Kidney (tissue), 14 donors: ENCODE measurements around the gene SMAD6. TPM values are rescaled to one million over a fixed set of nuclear protein-coding genes. Genes with fewer than 3 reads are reported as not detected.

Source experiments
- DNase-seq, 5 donors: peaks; one replicate each; pipeline ENCODE4 v3.0.0-alpha.2; 2013 to 2020
- FAIRE-seq: peaks from 2 replicates; lab custom pipeline; 2012; peaks lifted over from hg19 to GRCh38; lab: Jason Lieb, UNC
- H3K27ac ChIP-seq, 2 donors: one replicate each; pipeline ENCODE4 v1.7.0; 2013; ENCODE audit warnings: low read depth in 2 of 2, low read length in 2 of 2, inconsistent platforms in 1 of 2
- H3K27me3 ChIP-seq: one replicate; pipeline ENCODE4 v1.7.1; 2013; ENCODE audit warnings: low read length, inconsistent platforms; ENCODE audit not compliant: control insufficient read depth, insufficient read depth
- H3K36me3 ChIP-seq, 3 donors: one replicate each; pipeline versions ENCODE4 v1.7.0 to v1.7.1; 2013; ENCODE audit warnings: low read length in 3 of 3, control low read depth in 1 of 3, inconsistent platforms in 1 of 3; ENCODE audit not compliant: insufficient read depth in 3 of 3, control insufficient read depth in 2 of 3
- H3K4me1 ChIP-seq, 3 donors: one replicate each; pipeline versions ENCODE4 v1.7.0 to v1.7.1; 2013; ENCODE audit warnings: low read length in 3 of 3, inconsistent platforms in 1 of 3, low read depth in 1 of 3; ENCODE audit not compliant: control insufficient read depth in 2 of 3, insufficient read depth in 2 of 3
- H3K4me3 ChIP-seq, 3 donors: one replicate each; pipeline versions ENCODE4 v1.7.0 to v1.8.1; 2013; ENCODE audit warnings: low read length in 3 of 3, control low read depth in 1 of 3, inconsistent platforms in 1 of 3
- H3K9ac ChIP-seq, 3 donors: one replicate each; pipeline versions ENCODE4 v1.7.0 to v1.7.1; 2013; ENCODE audit warnings: low read length in 3 of 3, control low read depth in 1 of 3, inconsistent platforms in 1 of 3
- H3K9me3 ChIP-seq, 3 donors: one replicate each; pipeline versions ENCODE4 v1.7.0 to v1.7.1; 2013; ENCODE audit warnings: low read length in 3 of 3, control low read depth in 1 of 3, inconsistent platforms in 1 of 3; ENCODE audit not compliant: control insufficient read depth in 2 of 3, insufficient read depth in 1 of 3
- CTCF ChIP-seq: IDR thresholded peaks from 3 replicates; pipeline ENCODE4 v1.5.1; 2012; ENCODE audit warnings: mild to moderate bottlenecking, moderate library complexity, borderline replicate concordance; ENCODE audit not compliant: insufficient read depth; ENCODE audit errors: extremely low read depth
- intact Hi-C: fragments of 100-400 bp; cut with DNase I; formaldehyde crosslinking; loops from one replicate; pipeline ENCODE4 v1.11.1; 2022
- polyA plus RNA-seq: library from polyadenylated mRNA; stranded (reverse); fragments of 350-450 nt; fragmentation: Illumina TruSeq; extraction: RNeasy Lipid Tissue Mini Kit (QIAGEN cat#74804); gene quantifications from one replicate; pipeline ENCODE4 v1.2.3, GENCODE V29; 2014; ENCODE audit warnings: low read depth, low replicate concordance; ENCODE audit not compliant: insufficient read depth
- total RNA-seq: library from RNA; stranded (reverse); fragmentation: NEBNext Ultra II Directional; extraction: Animal tissue kit (Norgen Biotek cat#: 25700); gene quantifications from one replicate; pipeline ENCODE4 v1.2.1, GENCODE V29; 2021
- donor health status: control.
- donor health status: control.
- donor health status: control.
- donor health status: control.
- donor health status: control.
- donor health status: DM: yes; HTN: yes; CAD: no.
- donor health status: Normal renal cell carcinoma (clear cell type).

Gene SMAD6
- total and polyA plus RNA-seq, 2 donors from 2014 or later = 15.4 to 23.0 TPM

DNA sequence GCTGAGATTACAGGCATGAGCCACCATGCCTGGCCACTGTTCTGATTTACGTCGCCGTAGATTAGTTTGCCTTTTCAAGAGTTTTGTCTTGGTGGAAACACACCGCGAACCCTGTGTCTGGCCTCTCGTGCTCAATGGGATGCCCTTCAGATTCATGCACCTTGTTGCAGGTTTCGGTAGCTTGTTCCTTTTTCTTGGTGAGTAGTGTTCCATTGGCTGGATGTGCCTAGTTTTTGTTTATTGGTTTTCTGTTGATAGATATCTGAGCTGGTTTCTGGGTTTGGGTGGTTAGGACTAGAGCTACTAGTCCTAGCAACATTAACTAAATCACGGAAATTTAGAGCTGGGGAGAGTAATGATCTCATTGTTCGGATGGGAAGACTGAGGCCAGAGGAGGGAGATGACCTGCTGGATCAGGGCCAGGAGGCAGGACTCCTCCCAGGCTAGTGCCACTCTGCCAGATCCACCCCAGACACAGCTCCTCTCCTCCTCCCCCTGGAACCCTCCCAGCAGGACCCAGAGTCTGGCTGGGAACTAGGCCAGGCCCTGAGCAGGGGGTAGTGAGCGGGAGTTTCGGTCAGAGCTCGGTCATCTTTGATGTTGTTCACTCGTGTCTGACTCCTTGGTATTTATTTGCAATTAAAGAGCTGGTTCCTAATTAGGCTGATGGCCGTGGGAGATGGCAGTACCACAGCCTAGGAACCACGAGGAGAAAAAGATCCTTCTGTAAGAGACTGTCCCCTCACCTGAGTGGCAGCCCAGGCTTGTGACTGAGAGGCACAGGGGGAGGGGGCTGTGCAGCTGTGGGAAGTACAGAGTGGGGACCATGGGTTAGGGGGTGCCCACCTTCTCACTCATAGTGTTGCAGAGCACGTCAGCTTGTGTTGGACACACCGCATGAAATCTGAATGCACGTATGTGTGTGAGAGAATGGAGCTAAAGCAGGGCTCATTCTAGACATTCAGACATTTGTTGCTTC lies 73.4 kb downstream of the SMAD6 start:
- intact Hi-C loops = no loop called here
- H3K9me3 ChIP-seq = no peaks in the 10 kb centered on the region
- H3K4me1 ChIP-seq = peaks cover 21 to 62% (median 53%) of the 10 kb centered on the region in 3 donors
- H3K36me3 ChIP-seq = no peaks in the 10 kb centered on the region
- FAIRE-seq = no peak
- H3K9ac ChIP-seq = no peak overlapping the region
- no peak for TF ChIP-seq CTCF
- no peak overlapping the region for H3K27ac ChIP-seq
- DNase-seq = peak; percentile 70 to 91 (median 85)
- no peak overlapping the region for H3K4me3 ChIP-seq
- no peaks in the 10 kb centered on the region for H3K27me3 ChIP-seq

DNA sequence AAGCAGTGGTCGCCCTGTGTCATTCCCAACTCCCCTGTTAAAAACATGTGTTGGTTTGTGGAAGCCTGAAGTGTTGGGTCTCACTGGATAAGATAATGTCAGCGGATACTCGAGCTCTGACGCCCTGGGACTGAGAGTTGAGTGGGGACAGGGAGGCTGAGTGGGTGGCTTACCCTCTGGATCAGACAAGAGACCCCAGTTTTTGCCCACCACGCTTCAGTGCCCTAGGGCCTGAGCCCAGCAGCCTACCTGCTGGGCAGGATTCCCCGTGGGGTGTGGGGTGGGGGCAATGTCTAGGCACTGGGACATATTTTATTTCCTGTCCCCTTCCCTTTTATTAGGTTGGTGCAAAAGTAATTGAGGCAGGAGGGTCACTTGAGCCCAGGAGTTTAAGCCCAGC lies 75.0 kb downstream of the SMAD6 start:
- no peak for DNase-seq
- Histone ChIP-seq H3K4me1 (peaks cover 19 to 54% (median 39%) of the 10 kb centered on the region in 3 donors), H3K4me3 (no peak overlapping the region), H3K36me3 (no peaks in the 10 kb centered on the region), H3K27me3 (no peaks in the 10 kb centered on the region), H3K9ac (no peak overlapping the region), H3K27ac (no peak overlapping the region), H3K9me3 (no peaks in the 10 kb centered on the region)
- no peak for TF ChIP-seq CTCF
- FAIRE-seq = no peak
- intact Hi-C loops = no loop called here

GRCh38 chr15:66777596-66778313 lies 75.7 kb downstream of the SMAD6 start:
- no peak overlapping the region for H3K27ac ChIP-seq
- no peak for DNase-seq

More at GRCh38 chr15:66777596-66778313, 75.7 kb downstream of the SMAD6 start:
- Histone ChIP-seq H3K9ac (no peak overlapping the region), H3K9me3 (no peaks in the 10 kb centered on the region), H3K4me1 (peaks cover 14 to 51% (median 33%) of the 10 kb centered on the region in 3 donors), H3K27me3 (no peaks in the 10 kb centered on the region), H3K4me3 (no peak overlapping the region), H3K36me3 (no peaks in the 10 kb centered on the region)
- intact Hi-C loops = no loop called here
- no peak for TF ChIP-seq CTCF
- no peak for FAIRE-seq
